CD8-positive, alpha-beta memory T cell (primary cell): ENCODE data around the gene PIP4K2A. TPM values are rescaled to one million over a fixed set of nuclear protein-coding genes. Genes with fewer than 3 reads are reported as not detected.

Experiments used
- CTCF ChIA-PET: fragments of 350-600 bp; sonication (Branson Sonifier 250); formaldehyde crosslinking; loops from one replicate; lab custom pipeline; 2021; ENCODE audit warnings: antibody characterized with exemption; lab: Charles Lee
- POLR2A ChIA-PET: fragments of 350-600 bp; sonication (Branson Sonifier 250); formaldehyde crosslinking; loops from one replicate; lab custom pipeline; 2021; ENCODE audit warnings: antibody characterized with exemption; lab: Charles Lee
- DNase-seq, 5 donors: peaks; one replicate each; pipeline versions ENCODE4 v3.0.0 to v3.0.0-alpha.2; 2020 to 2022; ENCODE audit warnings: mixed read lengths in 1 of 5
- H3K27ac ChIP-seq: one replicate; pipeline ENCODE4 v1.7.0; 2013; ENCODE audit warnings: low read depth, mild to moderate bottlenecking, low read length, moderate library complexity
- H3K27me3 ChIP-seq: 2 replicates; pipeline ENCODE4 v1.7.0; 2013; ENCODE audit warnings: low read length, mild to moderate bottlenecking; ENCODE audit not compliant: insufficient read depth, poor library complexity, severe bottlenecking
- H3K36me3 ChIP-seq: 2 replicates; pipeline ENCODE4 v1.7.0; 2013; ENCODE audit warnings: mild to moderate bottlenecking, low read length, moderate library complexity; ENCODE audit not compliant: insufficient read depth
- H3K4me1 ChIP-seq: 2 replicates; pipeline ENCODE4 v1.7.0; 2013; ENCODE audit warnings: mild to moderate bottlenecking, low read length, moderate library complexity; ENCODE audit not compliant: insufficient read depth
- H3K4me3 ChIP-seq: 2 replicates; pipeline ENCODE4 v1.7.0; 2013; ENCODE audit warnings: mild to moderate bottlenecking, low read length
- H3K9me3 ChIP-seq: 2 replicates; pipeline ENCODE4 v1.7.0; 2013; ENCODE audit warnings: mild to moderate bottlenecking, low read length
- H3K27ac Mint-ChIP-seq, 8 donors: one replicate each; pipeline ENCODE4 v1.8.0; 2020 to 2021; ENCODE audit warnings: mixed read lengths in 8 of 8, mild to moderate bottlenecking in 6 of 8, inconsistent platforms in 3 of 8, moderate library complexity in 3 of 8
- H3K27me3 Mint-ChIP-seq, 2 donors: one replicate each; pipeline ENCODE4 v1.8.0; 2020 to 2021; ENCODE audit warnings: mixed read lengths in 2 of 2, mild to moderate bottlenecking in 1 of 2, moderate library complexity in 1 of 2
- H3K36me3 Mint-ChIP-seq, 3 donors: one replicate each; pipeline ENCODE4 v1.8.0; 2020 to 2021; ENCODE audit warnings: mixed read lengths in 3 of 3, inconsistent platforms in 1 of 3, mild to moderate bottlenecking in 1 of 3
- H3K4me1 Mint-ChIP-seq, 3 donors: one replicate each; pipeline ENCODE4 v1.8.0; 2020 to 2021; ENCODE audit warnings: mixed read lengths in 3 of 3, inconsistent platforms in 1 of 3, mild to moderate bottlenecking in 1 of 3
- H3K4me3 Mint-ChIP-seq, 7 donors: one replicate each; pipeline ENCODE4 v1.8.0; 2020 to 2021; ENCODE audit warnings: mixed read lengths in 7 of 7, mild to moderate bottlenecking in 6 of 7, moderate library complexity in 4 of 7, inconsistent platforms in 2 of 7
- H3K9me3 Mint-ChIP-seq, 5 donors: one replicate each; pipeline ENCODE4 v1.8.0; 2020 to 2022; ENCODE audit warnings: mixed read lengths in 5 of 5, mild to moderate bottlenecking in 3 of 5, moderate library complexity in 2 of 5, inconsistent platforms in 1 of 5
- polyA plus RNA-seq: library from polyadenylated mRNA; unstranded; fragments of 300-500 nt; fragmentation: Illumina TruSeq; gene quantifications from one replicate; pipeline ENCODE4 v1.2.3, GENCODE V29; 2021
- total RNA-seq, 2 experiments: library from RNA; stranded (reverse); gene quantifications; one replicate each; pipeline ENCODE4 v1.2.3, GENCODE V29; 2021

PIP4K2A gene
- total and polyA plus RNA-seq, 3 experiments from 2014 or later, result 116 to 130 (median 120) TPM

GRCh38 chr10:22609719-22610465 lies 104.5 kb downstream of the PIP4K2A start:
- no peak overlapping the region for H3K4me3 ChIP-seq
- no peak overlapping the region for H3K27ac ChIP-seq
- Mint-ChIP-seq H3K36me3 (peaks cover 30 to 69% (median 33%) of the 10 kb centered on the region in 3 donors), H3K27me3 (peaks cover 0 to 2% of the 10 kb centered on the region in 2 donors), H3K4me3 (peak overlapping the region; percentile 64 to 90 (median 82)), H3K27ac (peak overlapping the region; percentile 86 to 100 (median 97)), H3K9me3 (no peaks in the 10 kb centered on the region), H3K4me1 (peaks cover 94 to 99% (median 99%) of the 10 kb centered on the region in 3 donors)
- ChIA-PET POLR2A (interaction anchor here (0.6 to 2.3 kb wide), 5 partner anchors 9 to 36 kb away, joined by 3 to 11 read pairs (median 3); no protein-coding TSS in a partner anchor), CTCF (interaction anchor here (1.0 to 2.1 kb wide), 7 partner anchors 9 to 37 kb away, joined by 3 to 8 read pairs (median 5); no protein-coding TSS in a partner anchor)
- no peak for DNase-seq
- no peaks in the 10 kb centered on the region for H3K9me3 ChIP-seq
- peaks cover 95% of the 10 kb centered on the region for H3K4me1 ChIP-seq
- no peaks in the 10 kb centered on the region for H3K27me3 ChIP-seq
- peaks cover 12% of the 10 kb centered on the region for H3K36me3 ChIP-seq

GRCh38 chr10:22609251-22609650 lies 105.1 kb downstream of the PIP4K2A start:
- Histone ChIP-seq H3K4me3 (no peak overlapping the region), H3K4me1 (peaks cover 95% of the 10 kb centered on the region), H3K27ac (no peak overlapping the region), H3K36me3 (peaks cover 12% of the 10 kb centered on the region), H3K27me3 (no peaks in the 10 kb centered on the region), H3K9me3 (no peaks in the 10 kb centered on the region)
- ChIA-PET CTCF (interaction anchor here (1.0 to 1.3 kb wide), 2 partner anchors 17 to 37 kb away, joined by 3 read pairs; no protein-coding TSS in a partner anchor), POLR2A (interaction anchor here (0.6 to 0.8 kb wide), 3 partner anchors 16 to 74 kb away, joined by 3 to 4 read pairs (median 3); no protein-coding TSS in a partner anchor)
- H3K4me3 Mint-ChIP-seq, result peak overlapping the region in 1 of 7 donors; percentile 22
- H3K36me3 Mint-ChIP-seq, result peaks cover 30 to 74% (median 33%) of the 10 kb centered on the region in 3 donors
- H3K27ac Mint-ChIP-seq, result peak overlapping the region; percentile 86 to 99 (median 95)
- peaks cover 94 to 99% (median 99%) of the 10 kb centered on the region in 3 donors for H3K4me1 Mint-ChIP-seq
- H3K9me3 Mint-ChIP-seq, result no peaks in the 10 kb centered on the region
- peaks cover 0 to 2% of the 10 kb centered on the region in 2 donors for H3K27me3 Mint-ChIP-seq
- DNase-seq, result no peak

GRCh38 chr10:22607261-22607660 lies 107.1 kb downstream of the PIP4K2A start:
- H3K4me1 ChIP-seq, result peaks cover 93% of the 10 kb centered on the region
- Mint-ChIP-seq H3K27me3 (no peaks in the 10 kb centered on the region), H3K4me3 (peak overlapping the region; percentile 4 to 72 (median 63)), H3K4me1 (peaks cover 91 to 98% (median 97%) of the 10 kb centered on the region in 3 donors), H3K27ac (peak overlapping the region; percentile 86 to 99 (median 96)), H3K36me3 (peaks cover 25 to 70% (median 30%) of the 10 kb centered on the region in 3 donors), H3K9me3 (no peaks in the 10 kb centered on the region)
- H3K9me3 ChIP-seq, result no peaks in the 10 kb centered on the region
- DNase-seq, result no peak
- POLR2A ChIA-PET, result no interaction called here
- CTCF ChIA-PET, result interaction anchor here (1.0 kb wide), 1 partner anchor 33 kb away, joined by 6 read pairs; no protein-coding TSS in a partner anchor
- no peak overlapping the region for H3K4me3 ChIP-seq
- no peak overlapping the region for H3K27ac ChIP-seq
- H3K27me3 ChIP-seq, result no peaks in the 10 kb centered on the region
- H3K36me3 ChIP-seq, result peaks cover 12% of the 10 kb centered on the region

- POLR2A ChIA-PET, result interaction anchor here (0.8 to 2.0 kb wide), 3 partner anchors 11 to 108 kb away, joined by 3 to 6 read pairs (median 4); no protein-coding TSS in a partner anchor
- no peaks in the 10 kb centered on the region for H3K9me3 Mint-ChIP-seq
- H3K27ac Mint-ChIP-seq, result peak overlapping the region; percentile 69 to 99 (median 92)
- H3K4me1 Mint-ChIP-seq, result peaks cover 90 to 98% (median 97%) of the 10 kb centered on the region in 3 donors
- CTCF ChIA-PET, result interaction anchor here (0.8 to 2.0 kb wide), 5 partner anchors 11 to 66 kb away, joined by 3 to 7 read pairs (median 3); no protein-coding TSS in a partner anchor
- peak overlapping the region; percentile 24 for H3K27ac ChIP-seq
- peaks cover 12% of the 10 kb centered on the region for H3K36me3 ChIP-seq
- peak overlapping the region; percentile 23 for H3K4me3 ChIP-seq
- no peaks in the 10 kb centered on the region for H3K9me3 ChIP-seq
- H3K36me3 Mint-ChIP-seq, result peaks cover 29 to 75% (median 36%) of the 10 kb centered on the region in 3 donors
- peak in 4 of 5 donors; percentile 24 to 73 (median 53) for DNase-seq
- peaks cover 94% of the 10 kb centered on the region for H3K4me1 ChIP-seq
- peak overlapping the region; percentile 65 to 91 (median 75) for H3K4me3 Mint-ChIP-seq
- H3K27me3 Mint-ChIP-seq, result no peaks in the 10 kb centered on the region
- H3K27me3 ChIP-seq, result no peaks in the 10 kb centered on the region
Measured at GRCh38 chr10:22606164-22606614, 108.2 kb downstream of the PIP4K2A start.

GRCh38 chr10:22605168-22605567 lies 109.2 kb downstream of the PIP4K2A start:
- Histone ChIP-seq H3K36me3 (peaks cover 18% of the 10 kb centered on the region), H3K27me3 (no peaks in the 10 kb centered on the region), H3K27ac (no peak overlapping the region), H3K4me3 (no peak overlapping the region), H3K9me3 (no peaks in the 10 kb centered on the region), H3K4me1 (peaks cover 94% of the 10 kb centered on the region)
- Mint-ChIP-seq H3K4me3 (peak overlapping the region; percentile 22 to 70 (median 58)), H3K4me1 (peaks cover 89 to 98% (median 97%) of the 10 kb centered on the region in 3 donors), H3K27ac (peak overlapping the region; percentile 86 to 99 (median 93)), H3K36me3 (peaks cover 26 to 77% (median 32%) of the 10 kb centered on the region in 3 donors), H3K9me3 (no peaks in the 10 kb centered on the region), H3K27me3 (no peaks in the 10 kb centered on the region)
- ChIA-PET POLR2A (interaction anchor here (0.5 to 2.0 kb wide), 4 partner anchors 12 to 261 kb away, joined by 3 to 6 read pairs (median 3); partner anchors contain the start of gene PIP4K2A), CTCF (interaction anchor here (0.8 to 2.0 kb wide), 7 partner anchors 10 to 45 kb away, joined by 3 to 7 read pairs (median 4); no protein-coding TSS in a partner anchor)
- DNase-seq, result no peak

- H3K4me3 ChIP-seq, result no peak overlapping the region
- DNase-seq, result no peak
- no peaks in the 10 kb centered on the region for H3K9me3 Mint-ChIP-seq
- POLR2A ChIA-PET, result interaction anchor here (0.5 to 2.0 kb wide), 4 partner anchors 13 to 260 kb away, joined by 3 to 6 read pairs (median 3); partner anchors contain the start of gene PIP4K2A
- H3K4me1 Mint-ChIP-seq, result peaks cover 89 to 98% (median 97%) of the 10 kb centered on the region in 3 donors
- no peaks in the 10 kb centered on the region for H3K27me3 ChIP-seq
- no peaks in the 10 kb centered on the region for H3K27me3 Mint-ChIP-seq
- H3K4me3 Mint-ChIP-seq, result peak overlapping the region; percentile 39 to 74 (median 68)
- H3K36me3 ChIP-seq, result peaks cover 24% of the 10 kb centered on the region
- no peaks in the 10 kb centered on the region for H3K9me3 ChIP-seq
- CTCF ChIA-PET, result interaction anchor here (0.8 to 2.0 kb wide), 5 partner anchors 10 to 45 kb away, joined by 3 to 7 read pairs (median 4); no protein-coding TSS in a partner anchor
- peak overlapping the region; percentile 86 to 99 (median 92) for H3K27ac Mint-ChIP-seq
- no peak overlapping the region for H3K27ac ChIP-seq
- peaks cover 25 to 75% (median 26%) of the 10 kb centered on the region in 3 donors for H3K36me3 Mint-ChIP-seq
- peaks cover 94% of the 10 kb centered on the region for H3K4me1 ChIP-seq
Measured at GRCh38 chr10:22604344-22605126, 109.8 kb downstream of the PIP4K2A start.

- H3K4me3 Mint-ChIP-seq, result peak overlapping the region; percentile 19 to 59 (median 34)
- no peaks in the 10 kb centered on the region for H3K27me3 Mint-ChIP-seq
- H3K36me3 Mint-ChIP-seq, result peaks cover 19 to 72% (median 21%) of the 10 kb centered on the region in 3 donors
- H3K4me1 ChIP-seq, result peaks cover 94% of the 10 kb centered on the region
- no peaks in the 10 kb centered on the region for H3K27me3 ChIP-seq
- H3K36me3 ChIP-seq, result peaks cover 18% of the 10 kb centered on the region
- DNase-seq, result no peak
- H3K27ac ChIP-seq, result no peak overlapping the region
- H3K9me3 Mint-ChIP-seq, result no peaks in the 10 kb centered on the region
- no peak overlapping the region for H3K4me3 ChIP-seq
- peak overlapping the region; percentile 83 to 99 (median 92) for H3K27ac Mint-ChIP-seq
- CTCF ChIA-PET, result interaction anchor here (0.8 to 1.1 kb wide), 2 partner anchors 29 to 54 kb away, joined by 3 read pairs; no protein-coding TSS in a partner anchor
- POLR2A ChIA-PET, result no interaction called here
- H3K4me1 Mint-ChIP-seq, result peaks cover 88 to 98% (median 97%) of the 10 kb centered on the region in 3 donors
- H3K9me3 ChIP-seq, result no peaks in the 10 kb centered on the region
Measured at GRCh38 chr10:22603581-22603980, 110.8 kb downstream of the PIP4K2A start.
